ENCODE data around the gene TARDBP. TPM values are rescaled to one million over a fixed set of nuclear protein-coding genes. Genes with fewer than 3 reads are reported as not detected.
"Not testable (repeated sequence)": the region's sequence is repeated elsewhere in the genome, so short reads cannot be mapped to it uniquely, and the experiment has no call there.

TARDBP gene
- total and polyA plus RNA-seq, 2 donors (not counting 1 experiment from before 2014, with no cell fraction given) = 85.2 to 222 TPM

GRCh38 chr1:11031624-11032262, 19.3 kb downstream of the TARDBP start:
- no peaks in the 10 kb centered on the region for H4K20me1 ChIP-seq (ENCODE audit: control insufficient read depth, insufficient read depth, low read length, poor library complexity, severe bottlenecking)
- H3K4me1 Mint-ChIP-seq = no peaks in the 10 kb centered on the region
- H3K9ac ChIP-seq (ENCODE audit: low read length) = no peak overlapping the region
- no peaks in the 10 kb centered on the region for H3K27me3 ChIP-seq (replicated peaks in 1 of 4; ENCODE audit: control extremely low read depth in 1 of 4, control insufficient read depth in 3 of 4, insufficient read depth in 4 of 4, low read length in 3 of 4)
- no peak overlapping the region for H3K4me3 ChIP-seq (ENCODE audit: control extremely low read depth in 1 of 5, extremely low read depth in 1 of 5, insufficient read depth in 1 of 5, low read depth in 2 of 5, low read length in 4 of 5)
- no peaks in the 10 kb centered on the region for H3K79me2 ChIP-seq (ENCODE audit: control insufficient read depth, insufficient read depth, low read length)
- H3K9me3 Mint-ChIP-seq (ENCODE audit: insufficient read depth) = no peaks in the 10 kb centered on the region
- no peaks in the 10 kb centered on the region for H3K9me3 ChIP-seq (ENCODE audit: control extremely low read depth in 1 of 3, control insufficient read depth in 2 of 3, insufficient read depth in 1 of 3, low read length in 2 of 3)
- POLR2A ChIA-PET = no interaction called here
- no peaks in the 10 kb centered on the region for H3K4me1 ChIP-seq (ENCODE audit: control insufficient read depth in 2 of 2, insufficient read depth in 2 of 2, low read length in 2 of 2)
- ATAC-seq (ENCODE audit: low read depth) (no peak), DNase-seq (no peak)
- intact Hi-C loops (cut with micrococcal nuclease) = no loop called here
- no peak overlapping the region for H3K27ac Mint-ChIP-seq
- peaks cover 4 to 9% of the 10 kb centered on the region in 2 experiments for H3K36me3 ChIP-seq (replicated peaks in 1 of 2; ENCODE audit: control extremely low read depth in 1 of 2, control insufficient read depth in 1 of 2, extremely low read depth in 1 of 2, insufficient read depth in 2 of 2, low read length in 1 of 2)
- WGBS (ENCODE audit: insufficient coverage) = 100% methylated on average over 2 of the region's 10 CpGs
- no peak overlapping the region for H3K4me3 Mint-ChIP-seq
- no peak overlapping the region for H3K27ac ChIP-seq (ENCODE audit: low read length in 2 of 2)
- no peak overlapping the region for H3K4me2 ChIP-seq (replicated peaks; ENCODE audit: low read depth, low read length, poor library complexity, severe bottlenecking)
- no peak overlapping the region for H2AFZ ChIP-seq (ENCODE audit: insufficient read depth, low read depth, low read length, poor library complexity, severe bottlenecking)
- no peaks in the 10 kb centered on the region for H3K27me3 Mint-ChIP-seq
- TF ChIP-seq EZH2 (IDR thresholded peaks at IDR 0.05; ENCODE audit: borderline replicate concordance, insufficient read depth, low read depth, low read length, poor library complexity, severe bottlenecking) = no peak
- no peak for TF ChIP-seq CTCF (IDR thresholded peaks at IDR 0.05)
- CTCF ChIA-PET = interaction anchor here (0.6 to 1.4 kb wide), 2 partner anchors 33 to 209 kb away, joined by 3 to 5 read pairs; no protein-coding TSS in a partner anchor

GRCh38 chr1:11037019-11037739, 24.7 kb downstream of the TARDBP start:
- ChIA-PET CTCF (interaction anchor here (0.5 to 3.9 kb wide), 67 partner anchors 8 to 873 kb away, joined by 3 to 156 read pairs (median 5); partner anchors contain the start of genes AGTRAP, EXOSC10, FBXO6 and MASP2), POLR2A (interaction anchor here (0.6 to 1.3 kb wide), 3 partner anchors 23 to 324 kb away, joined by 3 to 6 read pairs (median 6); partner anchors contain the start of gene SRM)
- intact Hi-C loops (cut with micrococcal nuclease) = loop anchor here (1.0 to 5.0 kb wide), 5 partner anchors 62 to 857 kb away; partner anchors contain the start of gene EXOSC10
- H3K79me2 ChIP-seq (ENCODE audit: control insufficient read depth, insufficient read depth, low read length); H3K9me3 Mint-ChIP-seq (ENCODE audit: insufficient read depth); H3K4me1 ChIP-seq (ENCODE audit: control insufficient read depth in 2 of 2, insufficient read depth in 2 of 2, low read length in 2 of 2); H3K4me2 ChIP-seq (replicated peaks; ENCODE audit: low read depth, low read length, poor library complexity, severe bottlenecking); H3K27me3 Mint-ChIP-seq; H3K36me3 ChIP-seq (replicated peaks in 1 of 2; ENCODE audit: control extremely low read depth in 1 of 2, control insufficient read depth in 1 of 2, extremely low read depth in 1 of 2, insufficient read depth in 2 of 2, low read length in 1 of 2); H3K4me1 Mint-ChIP-seq; H3K27ac ChIP-seq (ENCODE audit: low read length in 2 of 2); H3K27ac Mint-ChIP-seq; DNase-seq; H4K20me1 ChIP-seq (ENCODE audit: control insufficient read depth, insufficient read depth, low read length, poor library complexity, severe bottlenecking); H3K9ac ChIP-seq (ENCODE audit: low read length); ATAC-seq (ENCODE audit: low read depth); H3K9me3 ChIP-seq (ENCODE audit: control extremely low read depth in 1 of 3, control insufficient read depth in 2 of 3, insufficient read depth in 1 of 3, low read length in 2 of 3); H2AFZ ChIP-seq (ENCODE audit: insufficient read depth, low read depth, low read length, poor library complexity, severe bottlenecking); H3K4me3 Mint-ChIP-seq; H3K4me3 ChIP-seq (ENCODE audit: control extremely low read depth in 1 of 5, extremely low read depth in 1 of 5, insufficient read depth in 1 of 5, low read depth in 2 of 5, low read length in 4 of 5): not testable (repeated sequence)
- WGBS (ENCODE audit: insufficient coverage) = 67% methylated on average over 7 of the region's 18 CpGs
- H3K27me3 ChIP-seq (replicated peaks in 1 of 4; ENCODE audit: control extremely low read depth in 1 of 4, control insufficient read depth in 3 of 4, insufficient read depth in 4 of 4, low read length in 3 of 4) = peaks cover 0 to 13% (median 2%) of the 10 kb centered on the region in 4 experiments
